Hematopoietic multipotent progenitor cell treated with erythropoietin and hydrocortisone succinate and interleukin-3 and kit ligand, for 8 days (in vitro differentiated cells): ENCODE results near the gene SH3RF3.

Experiments
- DNase-seq: peaks from one replicate; pipeline ENCODE4 v3.0.0-alpha.2; 2015

SH3RF3 gene

GRCh38 chr2:109295070-109295780, 166.2 kb downstream of the SH3RF3 start:
- no peak for DNase-seq

- DNase-seq: no peak
Measured at GRCh38 chr2:109295781-109296117, 166.7 kb downstream of the SH3RF3 start.

GRCh38 chr2:109297566-109298490, 168.8 kb downstream of the SH3RF3 start:
- DNase-seq: no peak

- DNase-seq: no peak
Measured at GRCh38 chr2:109298851-109299250, 169.8 kb downstream of the SH3RF3 start.

- DNase-seq: no peak
Measured at GRCh38 chr2:109299536-109299935, 170.5 kb downstream of the SH3RF3 start.

- no peak for DNase-seq
Measured at GRCh38 chr2:109300582-109300981, 171.6 kb downstream of the SH3RF3 start.

- no peak for DNase-seq
Measured at GRCh38 chr2:109301746-109302145, 172.7 kb downstream of the SH3RF3 start.

- no peak for DNase-seq
Measured at GRCh38 chr2:109302319-109302718, 173.3 kb downstream of the SH3RF3 start.

GRCh38 chr2:109304242-109304641, 175.2 kb downstream of the SH3RF3 start:
- DNase-seq: no peak

- DNase-seq: no peak
Measured at GRCh38 chr2:109304731-109305470, 175.9 kb downstream of the SH3RF3 start.

GRCh38 chr2:109305490-109306167, 176.6 kb downstream of the SH3RF3 start:
- no peak for DNase-seq

GRCh38 chr2:109306190-109306589, 177.2 kb downstream of the SH3RF3 start:
- DNase-seq: no peak

- no peak for DNase-seq
Measured at GRCh38 chr2:109311771-109312170, 182.8 kb downstream of the SH3RF3 start.

- DNase-seq: no peak
Measured at GRCh38 chr2:109312902-109313301, 183.9 kb downstream of the SH3RF3 start.

- no peak for DNase-seq
Measured at GRCh38 chr2:109313343-109313742, 184.3 kb downstream of the SH3RF3 start.

- DNase-seq: no peak
Measured at GRCh38 chr2:109316091-109316490, 187.1 kb downstream of the SH3RF3 start.

GRCh38 chr2:109317471-109318095, 188.6 kb downstream of the SH3RF3 start:
- no peak for DNase-seq

GRCh38 chr2:109318150-109318948, 189.3 kb downstream of the SH3RF3 start:
- no peak for DNase-seq

GRCh38 chr2:109318949-109319342, 189.9 kb downstream of the SH3RF3 start:
- no peak for DNase-seq

- no peak for DNase-seq
Measured at GRCh38 chr2:109320195-109320922, 191.4 kb downstream of the SH3RF3 start.

GRCh38 chr2:109321570-109321969, 192.6 kb downstream of the SH3RF3 start:
- DNase-seq: no peak
